IMR-90 (cell line): ENCODE measurements around the gene GCN1.
"Not testable (repeated sequence)": the region's sequence is repeated elsewhere in the genome, so short reads cannot be mapped to it uniquely, and the experiment has no call there.

ENCODE experiments used
- POLR2A ChIP-seq: IDR thresholded peaks from 2 replicates; pipeline ENCODE4 v1.6.1; 2012; ENCODE audit warnings: mild to moderate bottlenecking, low read depth, low read length
- RCOR1 ChIP-seq: IDR thresholded peaks from 2 replicates; pipeline ENCODE4 v1.6.1; 2012; ENCODE audit warnings: mild to moderate bottlenecking, low read length, improper control_type of control experiment; ENCODE audit not compliant: insufficient replicate concordance
- TF ChIP-seq, protein P1 (sequence below): conservative IDR thresholded peaks from 2 replicates; pipeline ENCODE4 v1.5.1; 2012; ENCODE audit warnings: mild to moderate bottlenecking, low read depth, low read length, improper control_type of control experiment

DNA sequence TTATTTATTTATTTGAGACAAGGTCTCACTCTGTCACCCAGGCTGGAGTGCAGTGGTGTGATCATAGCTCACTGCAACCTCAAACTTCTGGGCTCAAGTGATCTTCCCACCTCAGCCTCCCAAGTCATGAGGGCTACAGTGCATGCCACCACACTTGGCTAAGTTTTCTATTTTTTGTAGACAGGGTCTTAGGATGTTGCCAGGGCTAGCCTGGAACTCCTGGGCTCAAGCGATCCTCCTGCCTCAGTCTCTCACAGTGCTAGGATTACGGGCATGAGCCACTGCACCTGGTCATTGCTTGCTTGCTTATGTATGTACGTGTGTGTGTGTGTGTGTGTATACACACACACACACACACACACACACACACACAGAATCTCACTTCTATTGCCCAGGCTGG, 42.3 kb upstream of the GCN1 start:
- not testable (repeated sequence) for TF ChIP-seq RCOR1, POLR2A
- TF ChIP-seq, protein P1, sequence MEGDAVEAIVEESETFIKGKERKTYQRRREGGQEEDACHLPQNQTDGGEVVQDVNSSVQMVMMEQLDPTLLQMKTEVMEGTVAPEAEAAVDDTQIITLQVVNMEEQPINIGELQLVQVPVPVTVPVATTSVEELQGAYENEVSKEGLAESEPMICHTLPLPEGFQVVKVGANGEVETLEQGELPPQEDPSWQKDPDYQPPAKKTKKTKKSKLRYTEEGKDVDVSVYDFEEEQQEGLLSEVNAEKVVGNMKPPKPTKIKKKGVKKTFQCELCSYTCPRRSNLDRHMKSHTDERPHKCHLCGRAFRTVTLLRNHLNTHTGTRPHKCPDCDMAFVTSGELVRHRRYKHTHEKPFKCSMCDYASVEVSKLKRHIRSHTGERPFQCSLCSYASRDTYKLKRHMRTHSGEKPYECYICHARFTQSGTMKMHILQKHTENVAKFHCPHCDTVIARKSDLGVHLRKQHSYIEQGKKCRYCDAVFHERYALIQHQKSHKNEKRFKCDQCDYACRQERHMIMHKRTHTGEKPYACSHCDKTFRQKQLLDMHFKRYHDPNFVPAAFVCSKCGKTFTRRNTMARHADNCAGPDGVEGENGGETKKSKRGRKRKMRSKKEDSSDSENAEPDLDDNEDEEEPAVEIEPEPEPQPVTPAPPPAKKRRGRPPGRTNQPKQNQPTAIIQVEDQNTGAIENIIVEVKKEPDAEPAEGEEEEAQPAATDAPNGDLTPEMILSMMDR, result not testable (repeated sequence)
